Stomach (tissue), 19 donors: ENCODE results near the gene VEGFA. TPM values are rescaled to one million over a fixed set of nuclear protein-coding genes. Genes with fewer than 3 reads are reported as not detected.
A peak's percentile ranks its signal among the peaks of the same experiment; 100 is the strongest.

Experiments
- DNase-seq, 2 donors: peaks; one replicate each; pipeline versions ENCODE4 v3.0.0 to v3.0.0-alpha.2; 2013 to 2019
- H3K27ac ChIP-seq, 5 donors: fragments of 200-600 bp in 4 of 5; sonication (generic) in 4 of 5; one replicate each; pipeline ENCODE4 v1.5.1; 2013 to 2019; ENCODE audit warnings: mild to moderate bottlenecking in 1 of 5, moderate library complexity in 1 of 5
- H3K27me3 ChIP-seq, 3 donors: fragments of 200-600 bp; sonication (generic); one replicate each; pipeline ENCODE4 v1.5.1; 2017 to 2019; ENCODE audit warnings: mixed run types in 1 of 3
- H3K36me3 ChIP-seq, 4 donors: fragments of 200-600 bp; sonication (generic); 1 replicate in 3 of 4; 2 replicates in 1 of 4; pipeline ENCODE4 v1.5.1; 2016 to 2019
- H3K4me1 ChIP-seq, 4 donors: fragments of 200-600 bp; sonication (generic); one replicate each; pipeline ENCODE4 v1.5.1; 2016 to 2019
- H3K4me3 ChIP-seq, 4 donors: fragments of 200-600 bp; sonication (generic) in 3 of 4; one replicate each; pipeline ENCODE4 v1.5.1; 2016 to 2019; ENCODE audit warnings: mild to moderate bottlenecking in 1 of 4
- H3K9me3 ChIP-seq, 4 donors: fragments of 200-600 bp; sonication (generic); one replicate each; pipeline ENCODE4 v1.5.1; 2016 to 2019
- EP300 ChIP-seq: sonication (generic); formaldehyde crosslinking; IDR thresholded peaks from one replicate; pipeline ENCODE4 v1.6.1; 2017; ENCODE audit warnings: antibody characterized with exemption
- POLR2A ChIP-seq, 4 donors: fragments of 450-650 bp; IDR thresholded peaks; one replicate each; pipeline ENCODE4 v1.6.1; 2016; ENCODE audit warnings: antibody characterized with exemption in 4 of 4, control low read depth in 2 of 4, mild to moderate bottlenecking in 1 of 4, moderate library complexity in 1 of 4
- POLR2AphosphoS5 ChIP-seq, 3 donors: sonication (generic); formaldehyde crosslinking; IDR thresholded peaks; one replicate each; pipeline ENCODE4 v1.6.1; 2016; ENCODE audit warnings: antibody characterized with exemption in 3 of 3
- WGBS, 5 donors: extraction: QIAGEN DNeasy Blood & Tissue Kit in 3 of 5; methylation state at CpG; one replicate each; pipeline versions ENCODE4 v1.1.5 to v1.1.7; 2013 to 2018; 5-methylcytosine and 5-hydroxymethylcytosine counted together
- intact Hi-C: fragments of 100-400 bp; cut with DNase I; formaldehyde crosslinking; loops from one replicate; pipeline ENCODE4 v1.15.1; 2023; ENCODE audit warnings: low total_unique reads
- long read RNA-seq, 10 donors: transcript quantifications; one replicate each; lab custom pipeline, GENCODE V29; 2026
- polyA plus RNA-seq, 3 donors: library from polyadenylated mRNA; stranded (reverse); fragments of 200-250 nt; gene quantifications; one replicate each; pipeline ENCODE4 v1.2.3, GENCODE V29; 2013
- total RNA-seq, 5 donors: library from RNA; depleted of rRNA; stranded (reverse); fragments of >200 nt; gene quantifications; one replicate each; pipeline versions ENCODE4 v1.1.0 to v1.2.3, GENCODE V29; 2014 to 2016
- TF ChIP-seq, protein P1 (sequence below), 7 experiments: fragments of 450-650 bp in 4 of 7; fragments of 200-600 bp in 3 of 7; sonication (generic) in 3 of 7; IDR thresholded peaks; one replicate each; pipeline ENCODE4 v1.5.1; 2016 to 2019; ENCODE audit warnings: antibody characterized with exemption in 7 of 7, control low read depth in 2 of 7, mild to moderate bottlenecking in 1 of 7
- donor health status: healthy with polysubstance abuse.
- donor health status: Bipolar disorder and iron deficiency.
- donor health status: healthy.

VEGFA gene
- total RNA-seq (100 to 1,000 TPM; 193 to 438 (median 352) TPM), polyA plus RNA-seq (10 to 100 TPM; 28.6 to 87.7 (median 31.5) TPM)
- long read RNA-seq, donor 1, transcript VEGFA-211 (4 exons, 1,683 nt): major isoform, 12 of 23 reads
- long read RNA-seq, donor 1, partial matches to known transcripts: 0 of 23 reads
- long read RNA-seq, donor 1, other reads (novel, unspliced or antisense): 0 of 23 reads
- long read RNA-seq, donor 2, transcript VEGFA-211 (4 exons, 1,683 nt): minor isoform, 13 of 65 reads
- long read RNA-seq, donor 2, transcript VEGFA-216 (3 exons, 475 nt): major isoform, 14 of 65 reads
- long read RNA-seq, donor 2, transcript VEGFA-227 (6 exons, 984 nt): minor isoform, 6 of 65 reads
- long read RNA-seq, donor 2, transcript VEGFA-205 (7 exons, 3,535 nt): minor isoform, 8 of 65 reads
- long read RNA-seq, donor 2, partial matches to known transcripts: 0 of 65 reads
- long read RNA-seq, donor 2, other reads (novel, unspliced or antisense): 12 of 65 reads
- long read RNA-seq, donor 3, transcript VEGFA-216 (3 exons, 475 nt): minor isoform, 8 of 38 reads
- long read RNA-seq, donor 3, transcript VEGFA-227 (6 exons, 984 nt): minor isoform, 7 of 38 reads
- long read RNA-seq, donor 3, transcript VEGFA-211 (4 exons, 1,683 nt): major isoform, 12 of 38 reads
- long read RNA-seq, donor 3, transcript VEGFA-205 (7 exons, 3,535 nt): minor isoform, 8 of 38 reads
- long read RNA-seq, donor 3, partial matches to known transcripts: 0 of 38 reads
- long read RNA-seq, donor 3, other reads (novel, unspliced or antisense): 0 of 38 reads
- long read RNA-seq, donor 4, partial matches to known transcripts: 7 of 8 reads
- long read RNA-seq, donor 4, other reads (novel, unspliced or antisense): 0 of 8 reads
- long read RNA-seq, donor 5, transcript VEGFA-215 (3 exons, 2,746 nt): minor isoform, 13 of 126 reads
- long read RNA-seq, donor 5, transcript VEGFA-211 (4 exons, 1,683 nt): major isoform, 18 of 126 reads
- long read RNA-seq, donor 5, transcript VEGFA-205 (7 exons, 3,535 nt): minor isoform, 9 of 126 reads
- long read RNA-seq, donor 5, transcript VEGFA-214 (4 exons, 551 nt): minor isoform, 13 of 126 reads
- long read RNA-seq, donor 5, partial matches to known transcripts: 36 of 126 reads
- long read RNA-seq, donor 5, other reads (novel, unspliced or antisense): 16 of 126 reads
- long read RNA-seq, donor 6, full-length matches to known transcripts: 131 of 143 reads
- long read RNA-seq, donor 6, partial matches to known transcripts: 6 of 143 reads
- long read RNA-seq, donor 6, other reads (novel, unspliced or antisense): 6 of 143 reads
- long read RNA-seq, donor 7, transcript VEGFA-216 (3 exons, 475 nt): minor isoform, 5 of 37 reads
- long read RNA-seq, donor 7, transcript VEGFA-211 (4 exons, 1,683 nt): minor isoform, 6 of 37 reads
- long read RNA-seq, donor 7, transcript VEGFA-205 (7 exons, 3,535 nt): major isoform, 10 of 37 reads
- long read RNA-seq, donor 7, transcript VEGFA-227 (6 exons, 984 nt): minor isoform, 9 of 37 reads
- long read RNA-seq, donor 7, partial matches to known transcripts: 0 of 37 reads
- long read RNA-seq, donor 7, other reads (novel, unspliced or antisense): 0 of 37 reads
- long read RNA-seq, donor 8, transcript VEGFA-216 (3 exons, 475 nt): minor isoform, 8 of 48 reads
- long read RNA-seq, donor 8, transcript VEGFA-205 (7 exons, 3,535 nt): minor isoform, 5 of 48 reads
- long read RNA-seq, donor 8, transcript VEGFA-211 (4 exons, 1,683 nt): major isoform, 16 of 48 reads
- long read RNA-seq, donor 8, transcript VEGFA-215 (3 exons, 2,746 nt): minor isoform, 6 of 48 reads
- long read RNA-seq, donor 8, partial matches to known transcripts: 0 of 48 reads
- long read RNA-seq, donor 8, other reads (novel, unspliced or antisense): 0 of 48 reads
- long read RNA-seq, donor 9, transcript VEGFA-211 (4 exons, 1,683 nt): major isoform, 15 of 29 reads
- long read RNA-seq, donor 9, transcript VEGFA-216 (3 exons, 475 nt): minor isoform, 6 of 29 reads
- long read RNA-seq, donor 9, partial matches to known transcripts: 0 of 29 reads
- long read RNA-seq, donor 9, other reads (novel, unspliced or antisense): 0 of 29 reads
- long read RNA-seq, donor 10, transcript VEGFA-211 (4 exons, 1,683 nt): major isoform, 5 of 27 reads
- long read RNA-seq, donor 10, partial matches to known transcripts: 8 of 27 reads
- long read RNA-seq, donor 10, other reads (novel, unspliced or antisense): 0 of 27 reads

DNA sequence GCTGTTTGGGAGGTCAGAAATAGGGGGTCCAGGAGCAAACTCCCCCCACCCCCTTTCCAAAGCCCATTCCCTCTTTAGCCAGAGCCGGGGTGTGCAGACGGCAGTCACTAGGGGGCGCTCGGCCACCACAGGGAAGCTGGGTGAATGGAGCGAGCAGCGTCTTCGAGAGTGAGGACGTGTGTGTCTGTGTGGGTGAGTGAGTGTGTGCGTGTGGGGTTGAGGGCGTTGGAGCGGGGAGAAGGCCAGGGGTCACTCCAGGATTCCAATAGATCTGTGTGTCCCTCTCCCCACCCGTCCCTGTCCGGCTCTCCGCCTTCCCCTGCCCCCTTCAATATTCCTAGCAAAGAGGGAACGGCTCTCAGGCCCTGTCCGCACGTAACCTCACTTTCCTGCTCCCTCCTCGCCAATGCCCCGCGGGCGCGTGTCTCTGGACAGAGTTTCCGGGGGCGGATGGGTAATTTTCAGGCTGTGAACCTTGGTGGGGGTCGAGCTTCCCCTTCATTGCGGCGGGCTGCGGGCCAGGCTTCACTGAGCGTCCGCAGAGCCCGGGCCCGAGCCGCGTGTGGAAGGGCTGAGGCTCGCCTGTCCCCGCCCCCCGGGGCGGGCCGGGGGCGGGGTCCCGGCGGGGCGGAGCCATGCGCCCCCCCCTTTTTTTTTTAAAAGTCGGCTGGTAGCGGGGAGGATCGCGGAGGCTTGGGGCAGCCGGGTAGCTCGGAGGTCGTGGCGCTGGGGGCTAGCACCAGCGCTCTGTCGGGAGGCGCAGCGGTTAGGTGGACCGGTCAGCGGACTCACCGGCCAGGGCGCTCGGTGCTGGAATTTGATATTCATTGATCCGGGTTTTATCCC, at the start of gene VEGFA:
Gene VEGFA, plus strand, starts transcription at position 686 of the 846 bp plus-strand sequence.
- DNase-seq: peak; percentile 92 to 97
- peak within 1 kb of the TSS; percentile 65 to 85 (median 80) for H3K4me3 ChIP-seq
- intact Hi-C loops: loop anchor here (5.0 to 10.0 kb wide), 2 partner anchors 105 to 308 kb away; no protein-coding TSS in a partner anchor
- peak within 1 kb of the TSS; percentile 96 to 99 (median 96) for H3K27ac ChIP-seq
- WGBS, 5 donors: 0 to 2% (median 1%) methylated on average over 32 to 62 of the region's 62 CpGs
- H3K4me1 ChIP-seq: peaks cover 35 to 72% (median 55%) of the 10 kb centered on the region in 4 donors
- no peaks in the 10 kb centered on the region for H3K36me3 ChIP-seq
- no peaks in the 10 kb centered on the region for H3K27me3 ChIP-seq
- TF ChIP-seq, protein P1, sequence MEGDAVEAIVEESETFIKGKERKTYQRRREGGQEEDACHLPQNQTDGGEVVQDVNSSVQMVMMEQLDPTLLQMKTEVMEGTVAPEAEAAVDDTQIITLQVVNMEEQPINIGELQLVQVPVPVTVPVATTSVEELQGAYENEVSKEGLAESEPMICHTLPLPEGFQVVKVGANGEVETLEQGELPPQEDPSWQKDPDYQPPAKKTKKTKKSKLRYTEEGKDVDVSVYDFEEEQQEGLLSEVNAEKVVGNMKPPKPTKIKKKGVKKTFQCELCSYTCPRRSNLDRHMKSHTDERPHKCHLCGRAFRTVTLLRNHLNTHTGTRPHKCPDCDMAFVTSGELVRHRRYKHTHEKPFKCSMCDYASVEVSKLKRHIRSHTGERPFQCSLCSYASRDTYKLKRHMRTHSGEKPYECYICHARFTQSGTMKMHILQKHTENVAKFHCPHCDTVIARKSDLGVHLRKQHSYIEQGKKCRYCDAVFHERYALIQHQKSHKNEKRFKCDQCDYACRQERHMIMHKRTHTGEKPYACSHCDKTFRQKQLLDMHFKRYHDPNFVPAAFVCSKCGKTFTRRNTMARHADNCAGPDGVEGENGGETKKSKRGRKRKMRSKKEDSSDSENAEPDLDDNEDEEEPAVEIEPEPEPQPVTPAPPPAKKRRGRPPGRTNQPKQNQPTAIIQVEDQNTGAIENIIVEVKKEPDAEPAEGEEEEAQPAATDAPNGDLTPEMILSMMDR (IDR thresholded peaks at IDR 0.05): peak in 5 of 7 experiments; percentile 96 to 99 (median 97)
- peak; percentile 55 to 93 (median 92) for TF ChIP-seq POLR2AphosphoS5 (IDR thresholded peaks at IDR 0.05)
- TF ChIP-seq EP300: no peak
- TF ChIP-seq POLR2A (IDR thresholded peaks at IDR 0.05): peak in 2 of 4 donors; percentile 50 to 79
- no peaks in the 10 kb centered on the region for H3K9me3 ChIP-seq

- WGBS, 5 donors: 80 to 99% (median 92%) methylated on average over 4 of the region's 4 CpGs
- H3K9me3 ChIP-seq: no peaks in the 10 kb centered on the region
- intact Hi-C loops: no loop called here
- H3K36me3 ChIP-seq: no peaks in the 10 kb centered on the region
- H3K27me3 ChIP-seq: peaks cover 0 to 7% (median 0%) of the 10 kb centered on the region in 3 donors
- TF ChIP-seq POLR2A (IDR thresholded peaks at IDR 0.05) (no peak), EP300 (no peak), POLR2AphosphoS5 (IDR thresholded peaks at IDR 0.05) (no peak)
- TF ChIP-seq, protein P1 (IDR thresholded peaks at IDR 0.05): no peak
- DNase-seq: no peak
- no peak overlapping the region for H3K4me3 ChIP-seq
- peaks cover 11 to 32% (median 23%) of the 10 kb centered on the region in 4 donors for H3K4me1 ChIP-seq
- H3K27ac ChIP-seq: no peak overlapping the region
Measured at GRCh38 chr6:43720999-43721398, 49.0 kb upstream of the VEGFA start.
